ENCODE measurements around the gene PCGF2.

Gene PCGF2

DNA sequence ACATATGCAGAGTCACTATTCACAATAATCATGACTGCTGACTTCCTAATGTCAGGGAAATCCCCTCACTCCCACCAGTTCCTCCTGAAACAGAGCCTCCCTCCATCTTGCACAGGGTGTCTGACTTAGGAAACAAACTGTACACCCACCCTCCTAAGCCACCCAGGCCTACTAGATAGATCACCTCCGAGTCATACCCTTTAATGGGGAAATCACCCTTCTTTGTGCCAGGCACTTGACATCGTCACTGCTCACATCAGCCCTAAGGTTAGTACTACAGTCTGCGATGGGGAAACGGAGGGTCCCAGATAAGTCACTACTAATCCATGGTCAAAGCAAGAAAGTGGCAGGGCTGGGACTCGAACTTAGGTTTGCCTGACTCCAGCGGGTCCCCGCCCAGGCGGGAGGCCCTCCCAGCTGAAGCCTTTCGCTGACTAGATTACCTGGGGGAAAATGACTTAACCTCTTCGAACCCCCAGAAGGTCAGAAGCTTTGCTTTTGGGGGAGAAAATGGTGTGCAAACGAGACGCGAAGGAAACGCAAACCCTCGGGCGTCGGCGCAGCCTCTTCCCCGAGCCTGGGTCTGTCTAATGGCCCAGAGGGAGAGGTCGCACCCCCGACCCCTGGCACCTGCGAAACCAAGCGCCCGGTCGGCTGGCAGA lies 46.5 kb downstream of the PCGF2 start:
- DNase-seq (ENCODE audit: low read depth) = no peak
- peak overlapping the region; percentile 56 for H3K4me3 ChIP-seq (ENCODE audit: low read length)
- TF ChIP-seq, protein P1, sequence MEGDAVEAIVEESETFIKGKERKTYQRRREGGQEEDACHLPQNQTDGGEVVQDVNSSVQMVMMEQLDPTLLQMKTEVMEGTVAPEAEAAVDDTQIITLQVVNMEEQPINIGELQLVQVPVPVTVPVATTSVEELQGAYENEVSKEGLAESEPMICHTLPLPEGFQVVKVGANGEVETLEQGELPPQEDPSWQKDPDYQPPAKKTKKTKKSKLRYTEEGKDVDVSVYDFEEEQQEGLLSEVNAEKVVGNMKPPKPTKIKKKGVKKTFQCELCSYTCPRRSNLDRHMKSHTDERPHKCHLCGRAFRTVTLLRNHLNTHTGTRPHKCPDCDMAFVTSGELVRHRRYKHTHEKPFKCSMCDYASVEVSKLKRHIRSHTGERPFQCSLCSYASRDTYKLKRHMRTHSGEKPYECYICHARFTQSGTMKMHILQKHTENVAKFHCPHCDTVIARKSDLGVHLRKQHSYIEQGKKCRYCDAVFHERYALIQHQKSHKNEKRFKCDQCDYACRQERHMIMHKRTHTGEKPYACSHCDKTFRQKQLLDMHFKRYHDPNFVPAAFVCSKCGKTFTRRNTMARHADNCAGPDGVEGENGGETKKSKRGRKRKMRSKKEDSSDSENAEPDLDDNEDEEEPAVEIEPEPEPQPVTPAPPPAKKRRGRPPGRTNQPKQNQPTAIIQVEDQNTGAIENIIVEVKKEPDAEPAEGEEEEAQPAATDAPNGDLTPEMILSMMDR (conservative IDR thresholded peaks at IDR 0.05; ENCODE audit: low read depth, low read length) = no peak

DNA sequence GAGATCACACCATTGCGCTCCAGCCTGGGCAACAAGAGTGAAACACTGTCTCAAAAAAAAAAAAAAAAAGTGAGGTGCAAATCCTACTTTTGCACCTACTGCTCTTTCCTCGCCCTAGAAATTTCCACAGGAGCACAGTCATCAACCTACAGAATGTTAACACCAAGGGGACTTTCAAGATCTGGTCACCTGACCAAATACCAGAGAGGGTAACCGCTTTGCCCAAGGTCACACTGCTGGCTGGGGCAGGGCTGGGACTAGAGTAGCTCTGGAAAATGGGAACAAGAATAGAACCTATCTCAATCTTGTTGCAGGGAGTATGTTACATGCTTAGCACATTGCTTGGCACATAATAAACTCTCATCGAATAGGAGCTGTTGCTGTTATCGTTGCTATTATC lies 49.4 kb downstream of the PCGF2 start:
- TF ChIP-seq, protein P1 (conservative IDR thresholded peaks at IDR 0.05; ENCODE audit: low read depth, low read length) = no peak
- no peak for DNase-seq (ENCODE audit: low read depth)
- H3K4me3 ChIP-seq (ENCODE audit: low read length) = no peak overlapping the region

DNA sequence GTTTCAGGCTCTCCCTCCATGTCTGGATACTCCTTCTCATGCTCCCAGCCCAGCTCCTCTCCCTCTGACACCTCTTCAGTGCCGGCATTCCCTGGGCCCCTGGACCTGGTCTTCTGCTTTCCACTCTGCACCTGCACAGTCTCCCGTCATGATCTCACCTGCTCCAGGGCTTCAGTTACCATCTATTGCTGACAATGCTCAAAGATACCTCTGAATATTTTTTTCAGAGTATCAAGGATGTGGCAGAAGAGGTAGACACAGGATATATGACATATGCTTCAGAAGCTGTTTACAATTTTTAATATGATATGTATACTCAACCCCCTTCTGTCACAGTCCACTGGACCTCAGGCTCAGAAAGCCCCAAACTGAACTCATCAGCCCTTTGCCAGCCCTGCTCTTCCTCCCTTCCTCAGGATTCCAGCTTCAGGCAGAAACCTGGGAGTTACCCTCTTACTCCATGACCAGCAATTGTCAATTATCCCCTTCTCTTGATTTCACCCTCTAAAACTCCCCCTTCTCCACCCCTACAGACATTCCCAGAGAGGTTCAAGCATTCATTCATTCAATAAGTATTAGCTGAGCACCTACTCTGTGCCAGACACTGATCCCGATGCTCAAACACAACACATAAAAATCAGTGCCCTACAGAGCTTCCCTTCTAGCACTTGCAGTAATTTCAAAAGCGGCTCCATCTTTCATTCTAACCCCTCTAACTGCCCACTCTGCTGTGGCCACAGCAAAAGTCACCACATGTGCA lies 50.9 kb downstream of the PCGF2 start:
- H3K4me3 ChIP-seq (ENCODE audit: low read length) = no peak overlapping the region
- TF ChIP-seq, protein P1 (conservative IDR thresholded peaks at IDR 0.05; ENCODE audit: low read depth, low read length) = no peak
- no peak for DNase-seq (ENCODE audit: low read depth)

DNA sequence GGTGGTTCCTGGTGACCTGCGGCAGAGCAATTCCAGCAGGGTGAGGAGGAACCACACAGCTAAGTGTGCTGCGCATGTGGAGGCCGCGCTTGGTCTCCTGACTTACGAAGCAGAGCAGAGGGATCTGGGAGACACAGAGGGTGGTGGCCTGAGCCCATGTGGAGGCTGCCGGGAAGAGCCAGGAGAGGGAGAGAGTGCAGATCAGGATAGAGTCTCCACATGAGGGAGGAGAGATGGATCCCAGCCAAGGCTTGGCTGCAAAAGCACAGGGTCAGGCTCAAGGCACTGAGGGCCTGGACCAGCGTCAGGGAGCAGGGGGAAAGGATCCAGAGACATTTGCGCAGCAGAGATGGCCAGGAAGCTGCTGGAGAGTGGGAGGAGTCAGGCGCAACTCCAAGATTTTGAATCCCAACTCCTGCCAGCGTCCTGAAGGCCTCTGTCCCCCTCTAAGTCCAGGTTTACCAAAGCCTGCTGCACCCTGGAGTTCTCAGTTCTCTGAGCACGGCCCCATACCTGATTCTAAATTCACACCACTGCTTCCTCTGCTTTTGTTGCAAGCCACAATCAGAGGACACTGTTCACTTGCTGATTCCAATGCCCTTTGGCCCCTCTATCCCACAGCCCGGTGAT lies 54.3 kb downstream of the PCGF2 start:
- TF ChIP-seq, protein P1 (conservative IDR thresholded peaks at IDR 0.05; ENCODE audit: low read depth, low read length) = no peak
- DNase-seq (ENCODE audit: low read depth) = no peak
- H3K4me3 ChIP-seq (ENCODE audit: low read length) = no peak overlapping the region

DNA sequence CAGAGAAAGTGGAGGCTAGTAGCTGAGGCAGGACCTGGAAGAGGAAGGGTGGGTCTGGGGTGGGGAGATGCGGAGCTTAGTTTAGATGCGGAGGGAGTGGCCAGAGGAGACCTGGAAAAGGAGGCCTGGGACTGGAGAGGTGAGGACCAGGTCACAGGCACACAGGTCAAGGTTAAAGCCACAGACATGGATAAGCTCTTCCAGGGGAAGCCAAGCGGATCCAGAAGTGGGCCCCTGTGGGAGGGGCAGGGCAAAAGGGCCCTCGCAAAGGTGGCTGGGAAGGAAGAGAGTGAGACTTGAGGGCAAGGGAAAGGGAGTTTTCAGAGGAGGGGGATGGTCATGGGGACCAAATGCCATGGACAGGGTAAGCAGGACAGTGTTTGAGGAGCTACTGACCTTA lies 57.0 kb downstream of the PCGF2 start:
- TF ChIP-seq, protein P1 (conservative IDR thresholded peaks at IDR 0.05; ENCODE audit: low read depth, low read length) = no peak
- no peak overlapping the region for H3K4me3 ChIP-seq (ENCODE audit: low read length)
- no peak for DNase-seq (ENCODE audit: low read depth)

DNA sequence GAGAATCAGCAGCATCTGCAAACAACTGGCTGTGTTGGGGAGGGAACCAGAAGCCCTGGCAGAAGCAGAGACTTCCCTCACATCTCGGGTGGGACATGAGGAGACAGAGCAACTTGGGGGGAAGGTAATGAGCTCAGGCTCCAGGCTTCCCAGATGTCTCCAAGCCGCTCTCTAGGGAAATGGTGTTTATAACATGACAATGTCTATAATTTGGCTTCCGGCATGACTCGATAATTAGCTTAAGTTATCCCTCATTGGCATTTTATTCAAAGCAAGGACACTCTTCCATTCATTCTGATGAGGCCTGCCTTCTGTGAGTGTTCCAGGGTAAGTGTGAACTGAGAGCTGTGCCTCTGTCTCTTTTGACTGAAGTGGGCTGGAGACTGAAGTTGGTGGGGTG lies 57.8 kb downstream of the PCGF2 start:
- no peak overlapping the region for H3K4me3 ChIP-seq (ENCODE audit: low read length)
- TF ChIP-seq, protein P1 (conservative IDR thresholded peaks at IDR 0.05; ENCODE audit: low read depth, low read length) = no peak
- DNase-seq (ENCODE audit: low read depth) = no peak
